A549 (cell line): ENCODE data around the gene ANKRD55.

Source experiments
- CBX8 ChIP-seq: fragments of 200-600 bp; sonication (generic); IDR thresholded peaks from 2 replicates; pipeline ENCODE4 v1.6.1; 2016
- CTCF ChIP-seq: fragments of >200 bp; sonication (Bioruptor Twin); formaldehyde crosslinking; IDR thresholded peaks from 3 replicates; pipeline ENCODE4 v1.5.1; 2016
- EHMT2 ChIP-seq: fragments of 200-600 bp; sonication (generic); IDR thresholded peaks from 2 replicates; pipeline ENCODE4 v1.6.1; 2016; ENCODE audit warnings: antibody characterized with exemption, low read depth, mild to moderate bottlenecking, moderate library complexity
- EP300 ChIP-seq, 2 experiments: fragments of >200 bp; sonication (Bioruptor Twin); formaldehyde crosslinking; IDR thresholded peaks; 2 replicates in 1 of 2; 3 replicates in 1 of 2; pipeline ENCODE4 v1.6.1; 2016 to 2017
- GATA3 ChIP-seq: IDR thresholded peaks from 2 replicates; pipeline ENCODE4 v1.6.1; 2012; ENCODE audit warnings: borderline replicate concordance
- JUNB ChIP-seq: fragments of >200 bp; sonication (Bioruptor Twin); formaldehyde crosslinking; IDR thresholded peaks from 2 replicates; pipeline ENCODE4 v1.6.1; 2016
- KDM1A ChIP-seq: fragments of 200-600 bp; sonication (generic); IDR thresholded peaks from 2 replicates; pipeline ENCODE4 v1.6.1; 2016; ENCODE audit warnings: low read depth, mild to moderate bottlenecking
- PBX3 ChIP-seq: IDR thresholded peaks from 2 replicates; pipeline ENCODE4 v1.6.1; 2012
- PHF8 ChIP-seq: fragments of 200-600 bp; sonication (generic); IDR thresholded peaks from 2 replicates; pipeline ENCODE4 v1.6.1; 2016; ENCODE audit warnings: low read depth, mild to moderate bottlenecking, antibody characterized with exemption, moderate library complexity, borderline replicate concordance
- POLR2A ChIP-seq: IDR thresholded peaks from 2 replicates; pipeline ENCODE4 v1.6.1; 2012; ENCODE audit warnings: mild to moderate bottlenecking, low read length
- POLR2AphosphoS2 ChIP-seq: conservative IDR thresholded peaks from 2 replicates; pipeline ENCODE4 v1.6.1; 2012; ENCODE audit warnings: low read length, improper control_type of control experiment, inconsistent platforms
- RAD21 ChIP-seq, 2 experiments: fragments of >200 bp in 1 of 2; sonication (Bioruptor Twin) in 1 of 2; formaldehyde crosslinking in 1 of 2; IDR thresholded peaks in 1 of 2; conservative IDR thresholded peaks in 1 of 2; 2 replicates in 1 of 2; 3 replicates in 1 of 2; pipeline ENCODE4 v1.6.1; 2012 to 2018; ENCODE audit warnings: inconsistent platforms in 1 of 2
- REST ChIP-seq: fragments of 200-600 bp; sonication (generic); IDR thresholded peaks from 2 replicates; pipeline ENCODE4 v1.6.1; 2016; ENCODE audit warnings: antibody characterized with exemption, mild to moderate bottlenecking, moderate library complexity
- RFX5 ChIP-seq: fragments of 450-650 bp; IDR thresholded peaks from 2 replicates; pipeline ENCODE4 v1.7.1; 2014; ENCODE audit warnings: antibody characterized with exemption, mild to moderate bottlenecking, moderate library complexity

- TF ChIP-seq PBX3 (no peak), KDM1A (no peak), GATA3 (no peak), EHMT2 (no peak), POLR2AphosphoS2 (no peak), RAD21 (conservative IDR thresholded peaks at IDR 0.05 in 1 of 2, IDR thresholded peaks at IDR 0.05 in 1 of 2) (no peak), JUNB (no peak), CTCF (no peak), REST (no peak), EP300 (IDR thresholded peaks at IDR 0.05) (no peak), POLR2A (no peak), PHF8 (no peak), RFX5 (no peak), CBX8 (no peak)
Observed at GRCh38 chr5:56244627-56245026, 11.5 kb upstream of the ANKRD55 start.
